Measurements from ENCODE around the gene NPW. TPM values are rescaled to one million over a fixed set of nuclear protein-coding genes. Genes with fewer than 3 reads are reported as not detected.

NPW gene
- total RNA-seq, 1 donor from 2014 or later: 3.9 TPM

DNA sequence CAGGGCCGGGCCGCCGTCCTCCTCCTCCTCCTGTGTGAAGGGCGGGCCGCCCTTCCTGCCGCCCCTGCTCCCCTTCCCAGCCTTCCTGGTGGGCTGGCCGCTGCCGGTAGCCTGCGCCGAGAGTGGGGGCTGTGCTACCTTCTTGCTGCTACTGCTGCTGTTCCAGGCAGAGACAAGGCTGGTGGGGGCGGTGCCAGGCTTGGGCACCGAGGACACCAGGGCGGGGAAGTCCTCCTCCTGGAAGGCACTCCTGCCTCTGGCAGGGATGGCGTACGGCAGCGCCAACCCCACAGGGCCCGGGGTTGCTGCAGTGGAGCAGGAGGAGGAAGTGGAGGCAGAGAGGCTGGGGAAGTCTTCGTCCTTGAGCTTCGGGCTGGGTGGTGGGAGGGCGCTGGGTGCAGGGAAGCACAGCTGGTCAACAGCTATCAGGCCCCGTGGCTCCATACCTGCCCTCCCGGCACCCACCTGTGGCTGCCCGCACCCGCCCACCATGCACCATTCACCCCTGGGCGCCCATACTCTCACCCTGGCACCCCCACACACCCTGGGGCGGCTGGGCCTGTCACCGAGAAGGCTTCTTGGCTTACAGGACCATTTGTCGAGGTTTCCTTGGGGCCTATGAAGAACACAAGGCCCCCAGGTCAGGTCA is 19.6 kb upstream of the NPW start:
- intact Hi-C loops (cut with micrococcal nuclease): no loop called here

DNA sequence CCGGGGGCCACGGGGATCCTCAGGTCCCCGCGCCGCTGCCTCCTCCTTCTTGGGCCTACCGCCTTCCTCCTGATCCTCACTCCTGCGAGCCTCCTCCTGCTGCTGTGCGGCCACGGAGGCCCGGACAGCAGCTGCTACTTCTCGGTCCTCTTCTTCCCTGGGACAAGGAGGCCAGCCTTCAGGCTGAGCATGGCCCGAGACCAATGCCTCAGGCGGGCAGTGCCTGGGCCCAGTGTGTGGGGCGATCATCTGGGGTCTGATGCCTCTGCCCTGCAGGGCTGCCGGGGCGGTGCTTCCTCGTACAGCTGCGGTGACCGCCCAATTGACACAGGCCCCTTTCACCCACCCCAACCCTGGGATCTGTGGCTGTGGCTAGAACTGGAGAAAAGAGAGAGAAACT is 18.6 kb upstream of the NPW start:
- intact Hi-C loops (cut with micrococcal nuclease): no loop called here

More for the DNA sequence above, 19.6 kb upstream of the NPW start:
- no peaks in the 10 kb centered on the region for H3K9me3 Mint-ChIP-seq
- H3K36me3 Mint-ChIP-seq (ENCODE audit: low read depth): peaks cover 18% of the 10 kb centered on the region
- DNase-seq (ENCODE audit: low spot score): no peak
- H3K4me1 Mint-ChIP-seq (ENCODE audit: low read depth): no peaks in the 10 kb centered on the region
- no peaks in the 10 kb centered on the region for H3K27me3 Mint-ChIP-seq (ENCODE audit: insufficient read depth)
- H3K4me3 Mint-ChIP-seq: no peak overlapping the region
- no peak overlapping the region for H3K27ac Mint-ChIP-seq

DNA sequence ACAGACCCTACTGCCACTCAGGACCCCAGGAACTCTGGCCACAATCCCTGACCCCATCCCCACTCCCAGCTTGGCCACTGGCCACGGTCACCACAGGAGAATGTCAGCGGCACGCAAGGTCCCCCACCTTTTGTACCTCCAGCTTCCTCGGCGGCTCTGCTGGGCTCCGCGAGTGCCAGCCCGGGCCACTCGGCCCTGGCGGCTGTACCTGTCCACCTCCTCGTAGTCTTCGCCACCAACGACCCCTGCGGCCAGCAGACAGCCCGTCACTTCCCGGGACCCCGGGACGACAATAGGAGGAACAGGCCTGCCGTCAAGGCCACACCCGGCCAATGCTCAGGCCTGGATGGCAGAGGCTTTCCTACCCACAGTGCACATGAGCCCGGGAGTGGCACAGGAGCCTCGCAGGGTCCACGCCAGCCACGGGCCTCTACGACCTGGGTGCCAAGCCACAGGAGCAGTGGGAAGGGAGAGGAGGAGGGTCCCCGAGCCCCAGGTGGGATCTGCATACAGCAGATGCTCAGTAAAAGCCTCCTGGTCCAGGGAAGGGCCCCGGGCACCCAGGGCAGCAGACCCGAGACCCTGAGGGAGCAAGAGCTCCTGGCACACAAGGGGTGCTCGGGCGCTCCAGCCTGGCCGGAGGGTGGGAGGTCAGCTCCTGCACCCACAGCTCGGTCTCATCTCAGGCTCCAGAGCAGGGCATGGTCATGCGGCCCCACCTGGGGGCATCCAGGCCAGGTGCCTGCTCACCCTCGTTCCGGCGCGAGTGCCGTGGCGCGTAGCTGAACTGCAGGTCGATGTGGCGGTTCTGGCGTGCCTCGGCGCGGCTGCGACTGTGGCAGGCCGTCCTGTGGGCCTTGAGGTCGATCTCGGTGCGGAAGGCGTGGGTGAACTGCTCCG is 17.9 kb upstream of the NPW start:
- Mint-ChIP-seq H3K4me1 (ENCODE audit: low read depth) (peaks cover 3% of the 10 kb centered on the region), H3K27ac (no peak overlapping the region), H3K9me3 (no peaks in the 10 kb centered on the region), H3K36me3 (ENCODE audit: low read depth) (peaks cover 14% of the 10 kb centered on the region), H3K27me3 (ENCODE audit: insufficient read depth) (no peaks in the 10 kb centered on the region), H3K4me3 (no peak overlapping the region)
- no peak for DNase-seq (ENCODE audit: low spot score)
- intact Hi-C loops (cut with micrococcal nuclease): no loop called here

More for the DNA sequence above, 18.6 kb upstream of the NPW start:
- H3K27ac Mint-ChIP-seq: no peak overlapping the region
- no peak overlapping the region for H3K4me3 Mint-ChIP-seq
- no peak for DNase-seq (ENCODE audit: low spot score)
- H3K4me1 Mint-ChIP-seq (ENCODE audit: low read depth): peaks cover 2% of the 10 kb centered on the region
- H3K9me3 Mint-ChIP-seq: no peaks in the 10 kb centered on the region
- peaks cover 14% of the 10 kb centered on the region for H3K36me3 Mint-ChIP-seq (ENCODE audit: low read depth)
- H3K27me3 Mint-ChIP-seq (ENCODE audit: insufficient read depth): no peaks in the 10 kb centered on the region

DNA sequence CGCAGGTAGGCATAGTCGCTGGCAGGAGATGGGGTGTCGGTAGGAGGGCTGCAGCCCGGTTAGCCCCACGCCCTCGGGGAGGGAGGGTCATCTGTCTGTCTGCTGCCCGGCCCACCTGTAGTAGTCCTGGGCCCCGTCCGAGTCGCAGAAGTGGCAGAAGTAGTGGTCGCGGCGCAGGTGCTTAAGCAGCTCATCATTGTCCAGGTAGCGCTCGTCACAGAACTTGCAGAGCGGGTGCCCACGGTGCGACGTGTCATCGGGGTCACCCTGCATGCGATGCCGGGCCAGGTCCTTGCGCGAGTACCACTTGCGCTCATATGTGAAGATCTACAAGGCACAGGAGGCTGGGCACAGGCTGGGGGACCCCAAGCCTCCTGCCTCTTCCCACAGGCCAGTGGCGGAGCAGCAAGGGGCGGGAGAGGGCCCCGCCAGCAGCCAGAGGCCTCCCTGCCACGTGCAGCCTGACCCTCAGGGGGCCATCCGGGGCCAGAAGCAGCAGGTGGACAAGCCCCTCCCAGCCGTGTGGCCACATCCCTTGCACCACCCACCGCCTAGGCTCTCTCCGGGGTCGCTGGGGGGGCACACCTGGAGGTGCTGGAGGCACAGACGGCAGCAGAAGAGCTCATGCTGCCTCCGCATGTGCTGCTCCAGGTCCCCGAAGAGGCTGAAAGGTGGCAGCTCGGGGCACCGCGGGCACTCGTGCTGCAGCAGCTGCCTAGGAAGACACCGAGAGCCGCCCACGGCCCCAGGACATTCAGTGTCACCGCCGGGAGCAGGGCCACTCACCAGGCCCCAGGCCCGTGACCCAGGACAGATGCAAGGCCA is 17.0 kb upstream of the NPW start:
- DNase-seq (ENCODE audit: low spot score): no peak
- no peak overlapping the region for H3K4me3 Mint-ChIP-seq
- intact Hi-C loops (cut with micrococcal nuclease): no loop called here
- no peaks in the 10 kb centered on the region for H3K9me3 Mint-ChIP-seq
- H3K27me3 Mint-ChIP-seq (ENCODE audit: insufficient read depth): no peaks in the 10 kb centered on the region
- H3K27ac Mint-ChIP-seq: no peak overlapping the region
- H3K36me3 Mint-ChIP-seq (ENCODE audit: low read depth): peaks cover 15% of the 10 kb centered on the region
- peaks cover 7% of the 10 kb centered on the region for H3K4me1 Mint-ChIP-seq (ENCODE audit: low read depth)

- intact Hi-C loops (cut with micrococcal nuclease): no loop called here
- H3K4me1 Mint-ChIP-seq (ENCODE audit: low read depth): peaks cover 14% of the 10 kb centered on the region
- H3K9me3 Mint-ChIP-seq: no peaks in the 10 kb centered on the region
These were observed 16.3 kb upstream of the NPW start for GRCh38 chr16:2003231-2003826.

GRCh38 chr16:2003827-2004641 is 15.6 kb upstream of the NPW start:
- peak; percentile 84 for DNase-seq (ENCODE audit: low spot score)
- Mint-ChIP-seq H3K9me3 (no peaks in the 10 kb centered on the region), H3K4me1 (ENCODE audit: low read depth) (peaks cover 19% of the 10 kb centered on the region), H3K36me3 (ENCODE audit: low read depth) (peaks cover 17% of the 10 kb centered on the region), H3K27me3 (ENCODE audit: insufficient read depth) (no peaks in the 10 kb centered on the region), H3K27ac (no peak overlapping the region), H3K4me3 (no peak overlapping the region)
- intact Hi-C loops (cut with micrococcal nuclease): loop anchor here (1.0 kb wide), 2 partner anchors 8 to 136 kb away; no protein-coding TSS in a partner anchor

More at GRCh38 chr16:2003231-2003826, 16.3 kb upstream of the NPW start:
- Mint-ChIP-seq H3K27me3 (ENCODE audit: insufficient read depth) (no peaks in the 10 kb centered on the region), H3K4me3 (no peak overlapping the region), H3K27ac (no peak overlapping the region), H3K36me3 (ENCODE audit: low read depth) (peaks cover 13% of the 10 kb centered on the region)
- DNase-seq (ENCODE audit: low spot score): no peak

DNA sequence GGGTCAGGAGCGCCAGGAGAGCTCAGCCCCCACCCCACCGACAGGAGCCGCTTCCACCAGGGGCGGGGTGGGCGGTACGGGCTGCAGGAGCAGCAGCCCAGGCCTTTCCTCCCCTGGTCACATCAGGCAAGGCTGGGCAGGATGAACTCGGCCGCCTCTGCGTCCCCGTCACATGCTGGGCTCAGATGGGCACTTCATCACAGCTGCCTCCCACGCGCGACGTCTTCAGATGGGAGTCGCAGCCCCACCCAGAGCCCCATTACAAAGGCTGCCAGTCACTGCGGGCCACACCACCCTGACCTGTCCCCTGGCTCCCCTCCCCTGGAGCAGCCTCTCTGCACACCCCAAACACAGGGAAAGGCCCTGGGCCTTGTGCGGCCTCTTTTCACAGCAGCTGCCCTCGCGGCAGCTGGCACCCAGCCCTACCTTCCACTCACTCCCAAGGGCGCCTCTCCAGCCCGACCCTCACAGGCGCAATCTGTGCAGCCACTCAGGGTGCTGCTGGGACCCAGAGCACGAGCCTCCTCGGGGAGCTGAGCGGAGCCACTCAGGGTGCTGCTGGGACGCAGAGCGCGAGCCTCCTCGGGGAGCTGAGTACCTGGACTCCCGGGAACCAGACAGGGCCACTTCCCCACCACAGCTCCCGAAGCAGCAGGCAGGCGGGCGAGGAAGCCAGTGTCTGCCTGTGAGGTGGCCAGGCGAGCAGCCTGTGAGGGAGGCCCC is 14.6 kb upstream of the NPW start:
- H3K27ac Mint-ChIP-seq: no peak overlapping the region
- no peaks in the 10 kb centered on the region for H3K9me3 Mint-ChIP-seq

DNA sequence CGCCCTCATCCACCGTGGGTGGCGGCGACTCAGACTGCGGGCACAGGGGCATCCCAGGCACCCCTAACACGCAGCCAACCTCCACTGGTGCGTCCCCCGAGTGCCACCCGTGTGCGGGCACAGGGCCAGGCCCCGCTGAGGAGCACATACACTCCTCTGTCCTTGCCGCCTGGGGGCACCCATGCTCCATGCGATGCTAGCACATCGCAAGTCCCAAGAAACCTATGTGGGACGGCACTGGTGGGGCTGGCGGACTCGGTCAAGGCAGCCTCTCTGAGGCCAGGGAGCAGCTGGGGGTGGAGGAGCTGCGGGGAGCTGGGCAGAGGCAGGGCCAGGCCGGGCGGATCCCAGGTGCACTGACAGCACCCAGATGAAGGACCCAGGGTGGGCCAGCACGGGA is 13.9 kb upstream of the NPW start:
- H3K36me3 Mint-ChIP-seq (ENCODE audit: low read depth): peaks cover 21% of the 10 kb centered on the region
- intact Hi-C loops (cut with micrococcal nuclease): no loop called here
- H3K27me3 Mint-ChIP-seq (ENCODE audit: insufficient read depth): no peaks in the 10 kb centered on the region
- no peak for DNase-seq (ENCODE audit: low spot score)
- peak overlapping the region; percentile 68 for H3K4me3 Mint-ChIP-seq
- no peak overlapping the region for H3K27ac Mint-ChIP-seq
- no peaks in the 10 kb centered on the region for H3K9me3 Mint-ChIP-seq
- H3K4me1 Mint-ChIP-seq (ENCODE audit: low read depth): peaks cover 26% of the 10 kb centered on the region

More for the DNA sequence above, 14.6 kb upstream of the NPW start:
- intact Hi-C loops (cut with micrococcal nuclease): loop anchor here (1.0 kb wide), 2 partner anchors 9 to 135 kb away; no protein-coding TSS in a partner anchor
- H3K4me3 Mint-ChIP-seq: no peak overlapping the region
- no peak for DNase-seq (ENCODE audit: low spot score)
- H3K27me3 Mint-ChIP-seq (ENCODE audit: insufficient read depth): no peaks in the 10 kb centered on the region
- peaks cover 20% of the 10 kb centered on the region for H3K4me1 Mint-ChIP-seq (ENCODE audit: low read depth)
- H3K36me3 Mint-ChIP-seq (ENCODE audit: low read depth): peaks cover 17% of the 10 kb centered on the region

GRCh38 chr16:2006317-2006716 is 13.3 kb upstream of the NPW start:
- peaks cover 18% of the 10 kb centered on the region for H3K36me3 Mint-ChIP-seq (ENCODE audit: low read depth)
- DNase-seq (ENCODE audit: low spot score): no peak
- no peaks in the 10 kb centered on the region for H3K9me3 Mint-ChIP-seq
- H3K27me3 Mint-ChIP-seq (ENCODE audit: insufficient read depth): no peaks in the 10 kb centered on the region
- intact Hi-C loops (cut with micrococcal nuclease): no loop called here
- peaks cover 26% of the 10 kb centered on the region for H3K4me1 Mint-ChIP-seq (ENCODE audit: low read depth)
- H3K4me3 Mint-ChIP-seq: no peak overlapping the region
- H3K27ac Mint-ChIP-seq: peak overlapping the region; percentile 44

DNA sequence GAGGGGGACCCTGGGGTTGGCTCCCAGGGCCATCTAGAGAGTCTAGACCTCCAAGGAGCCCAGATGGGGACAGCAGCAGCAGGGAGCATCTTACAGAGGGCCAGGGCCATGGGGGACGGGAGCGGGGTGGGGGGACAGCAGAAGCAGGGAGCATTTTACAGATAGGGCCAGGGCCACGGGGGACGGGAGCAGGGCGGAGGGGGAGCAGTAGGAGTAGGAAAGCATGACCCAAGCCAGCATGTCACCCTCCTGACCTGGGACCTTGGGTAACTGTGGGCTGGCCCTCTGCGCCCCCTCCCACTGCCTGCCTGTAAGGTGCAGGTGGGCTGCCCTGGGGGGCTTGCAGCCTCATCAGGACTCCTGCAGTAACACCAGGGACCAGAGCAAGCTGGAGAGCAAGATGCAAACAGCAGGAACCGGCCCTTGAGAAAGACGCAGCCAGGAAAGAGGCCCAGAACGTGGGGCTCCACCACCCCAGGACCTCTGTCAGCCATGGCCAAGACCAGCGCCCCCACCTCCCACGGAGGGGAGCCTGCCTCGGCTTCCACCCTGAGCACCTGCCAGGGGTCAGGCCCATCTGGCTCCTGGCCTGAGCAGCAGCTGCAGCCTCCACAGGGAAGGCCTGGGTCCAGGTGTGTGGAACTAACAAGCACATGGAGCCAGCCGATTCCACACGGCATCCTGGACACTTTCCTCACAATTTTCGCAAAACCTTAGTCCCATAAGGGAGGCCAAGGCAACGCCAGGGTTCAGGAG is 12.3 kb upstream of the NPW start:
- intact Hi-C loops (cut with micrococcal nuclease): no loop called here
- Mint-ChIP-seq H3K4me1 (ENCODE audit: low read depth) (peaks cover 26% of the 10 kb centered on the region), H3K27me3 (ENCODE audit: insufficient read depth) (no peaks in the 10 kb centered on the region), H3K36me3 (ENCODE audit: low read depth) (peaks cover 17% of the 10 kb centered on the region), H3K27ac (peak overlapping the region; percentile 80), H3K4me3 (peak overlapping the region; percentile 91), H3K9me3 (no peaks in the 10 kb centered on the region)
- no peak for DNase-seq (ENCODE audit: low spot score)

DNA sequence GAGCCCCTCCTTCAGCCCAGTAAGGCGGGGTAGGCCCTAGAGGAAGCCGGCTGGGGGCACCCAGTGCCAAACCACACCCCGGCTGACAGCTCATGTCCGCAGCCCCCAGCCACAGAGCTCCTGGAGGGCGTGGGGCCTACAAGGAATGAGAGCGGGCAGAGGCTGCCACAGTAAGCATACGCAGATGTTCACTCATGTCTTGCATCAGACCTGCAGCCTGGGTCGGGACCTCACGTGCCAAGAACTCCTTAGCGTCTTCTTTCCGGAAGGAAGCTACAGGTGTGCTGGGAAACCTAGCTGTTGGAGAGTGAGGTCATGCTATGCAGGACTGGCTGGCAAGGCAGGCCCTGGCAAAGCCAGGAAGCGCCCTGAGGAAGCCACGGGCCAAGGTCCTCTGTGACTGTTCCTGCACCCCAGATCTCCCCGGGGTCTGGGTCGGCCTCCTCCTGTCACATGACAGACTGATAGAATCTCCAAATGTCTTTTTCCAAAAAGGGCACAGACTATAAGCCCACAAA is 11.5 kb upstream of the NPW start:
- Mint-ChIP-seq H3K27ac (peak overlapping the region; percentile 86), H3K4me3 (peak overlapping the region; percentile 91), H3K4me1 (ENCODE audit: low read depth) (peaks cover 26% of the 10 kb centered on the region), H3K36me3 (ENCODE audit: low read depth) (peaks cover 14% of the 10 kb centered on the region), H3K9me3 (no peaks in the 10 kb centered on the region), H3K27me3 (ENCODE audit: insufficient read depth) (no peaks in the 10 kb centered on the region)
- no peak for DNase-seq (ENCODE audit: low spot score)
- intact Hi-C loops (cut with micrococcal nuclease): no loop called here

Measured in activated T-helper 1 cell treated with anti-CD3 and anti-CD28 coated beads, Interleukin-12 subunit alpha, Interleukin-12 subunit beta, Interleukin-2, Interleukin-4 antibody, amounts not matched to agents 30 ng/mL and 10 ng/mL and 1 ng/mL, durations not matched to agents 14 hours and 24 hours and 36 hours (primary cell).